Upper lobe of right lung (tissue), 1 donor: ENCODE data around the gene SH3D19. TPM values are rescaled to one million over a fixed set of nuclear protein-coding genes. Genes with fewer than 3 reads are reported as not detected.

Experiments used
- ATAC-seq: fragments of 200-7000 bp; cut with Tn5 transposase; one replicate; pipeline ENCODE4 v1.9.1; 2020; ENCODE audit warnings: mild to moderate bottlenecking, moderate library complexity
- DNase-seq: peaks from one replicate; pipeline ENCODE4 v3.0.0-alpha.2; 2020
- H3K27ac ChIP-seq: fragments of 200-600 bp; one replicate; pipeline ENCODE4 v1.8.0; 2022
- H3K27me3 ChIP-seq: fragments of 200-600 bp; one replicate; pipeline ENCODE4 v1.8.0; 2022; ENCODE audit warnings: mild to moderate bottlenecking
- H3K36me3 ChIP-seq: fragments of 200-600 bp; one replicate; pipeline ENCODE4 v1.8.0; 2022
- H3K4me1 ChIP-seq: fragments of 200-600 bp; one replicate; pipeline ENCODE4 v1.8.0; 2022
- H3K4me3 ChIP-seq: fragments of 200-600 bp; one replicate; pipeline ENCODE4 v1.8.0; 2022; ENCODE audit warnings: mild to moderate bottlenecking
- H3K9me3 ChIP-seq: fragments of 200-600 bp; one replicate; pipeline ENCODE4 v1.8.0; 2022
- CTCF ChIP-seq: fragments of 200-600 bp; IDR thresholded peaks from one replicate; pipeline ENCODE4 v1.8.0; 2022; ENCODE audit warnings: antibody characterized with exemption
- intact Hi-C: fragments of 100-400 bp; cut with DNase I; formaldehyde crosslinking; loops from one replicate; pipeline ENCODE4 v1.11.0; 2022
- total RNA-seq: library from RNA; stranded (reverse); fragmentation: NEBNext Ultra II Directional; extraction: Animal tissue kit (Norgen Biotek cat#: 25700); gene quantifications from one replicate; pipeline ENCODE4 v1.2.1, GENCODE V29; 2021
- donor health status: DM: no; HTN: yes; CAD: no; lungs with severe emphysema.

The SH3D19 gene
- total RNA-seq, 1 donor from 2014 or later = 125 TPM

GRCh38 chr4:151267822-151268535 lies 57.4 kb downstream of the SH3D19 start:
- no peak for TF ChIP-seq CTCF
- intact Hi-C loops = no loop called here
- no peaks in the 10 kb centered on the region for H3K4me1 ChIP-seq
- no peaks in the 10 kb centered on the region for H3K27me3 ChIP-seq
- no peaks in the 10 kb centered on the region for H3K36me3 ChIP-seq
- H3K9me3 ChIP-seq = no peaks in the 10 kb centered on the region
- no peak for ATAC-seq
- no peak overlapping the region for H3K27ac ChIP-seq
- no peak overlapping the region for H3K4me3 ChIP-seq
- DNase-seq = no peak

- Histone ChIP-seq H3K27me3 (no peaks in the 10 kb centered on the region), H3K4me1 (no peaks in the 10 kb centered on the region), H3K36me3 (no peaks in the 10 kb centered on the region), H3K9me3 (no peaks in the 10 kb centered on the region), H3K4me3 (no peak overlapping the region), H3K27ac (no peak overlapping the region)
- no peak for TF ChIP-seq CTCF
- intact Hi-C loops = no loop called here
- ATAC-seq (no peak), DNase-seq (no peak)
Measured at GRCh38 chr4:151267104-151267503, 58.3 kb downstream of the SH3D19 start.

- Histone ChIP-seq H3K36me3 (no peaks in the 10 kb centered on the region), H3K27me3 (no peaks in the 10 kb centered on the region), H3K4me3 (no peak overlapping the region), H3K27ac (no peak overlapping the region), H3K4me1 (no peaks in the 10 kb centered on the region), H3K9me3 (no peaks in the 10 kb centered on the region)
- TF ChIP-seq CTCF = no peak
- intact Hi-C loops = no loop called here
- ATAC-seq (no peak), DNase-seq (no peak)
Measured at GRCh38 chr4:151266497-151266896, 58.9 kb downstream of the SH3D19 start.

GRCh38 chr4:151263455-151263854 lies 62.0 kb downstream of the SH3D19 start:
- DNase-seq (no peak), ATAC-seq (no peak)
- Histone ChIP-seq H3K4me1 (no peaks in the 10 kb centered on the region), H3K4me3 (no peak overlapping the region), H3K27ac (no peak overlapping the region), H3K36me3 (no peaks in the 10 kb centered on the region), H3K9me3 (no peaks in the 10 kb centered on the region), H3K27me3 (no peaks in the 10 kb centered on the region)
- intact Hi-C loops = no loop called here
- TF ChIP-seq CTCF = no peak

GRCh38 chr4:151260526-151260925 lies 64.9 kb downstream of the SH3D19 start:
- DNase-seq (no peak), ATAC-seq (no peak)
- intact Hi-C loops = no loop called here
- Histone ChIP-seq H3K9me3 (no peaks in the 10 kb centered on the region), H3K4me1 (no peaks in the 10 kb centered on the region), H3K27ac (no peak overlapping the region), H3K4me3 (no peak overlapping the region), H3K36me3 (no peaks in the 10 kb centered on the region), H3K27me3 (no peaks in the 10 kb centered on the region)
- TF ChIP-seq CTCF = no peak

- Histone ChIP-seq H3K9me3 (no peaks in the 10 kb centered on the region), H3K27ac (no peak overlapping the region), H3K27me3 (no peaks in the 10 kb centered on the region), H3K36me3 (no peaks in the 10 kb centered on the region), H3K4me3 (no peak overlapping the region), H3K4me1 (no peaks in the 10 kb centered on the region)
- TF ChIP-seq CTCF = no peak
- ATAC-seq (no peak), DNase-seq (no peak)
- intact Hi-C loops = no loop called here
Measured at GRCh38 chr4:151259752-151260151, 65.7 kb downstream of the SH3D19 start.
